SK-N-SH (cell line): ENCODE data around the gene ERI3. TPM values are rescaled to one million over a fixed set of nuclear protein-coding genes. Genes with fewer than 3 reads are reported as not detected.

Source experiments
- CTCF ChIA-PET: fragments of 300-600, 350-600 bp; formaldehyde crosslinking; extraction: SDS; loops from one replicate; lab custom pipeline; 2021; lab: Yijun Ruan, JAX
- POLR2A ChIA-PET: fragments of 350-600 bp; sonication (Branson Sonifier 250); formaldehyde crosslinking; extraction: SDS; loops from one replicate; lab custom pipeline; 2020; ENCODE audit warnings: antibody characterized with exemption, inconsistent platforms; lab: Yijun Ruan, JAX
- DNase-seq: peaks from one replicate; pipeline ENCODE4 v3.0.0; 2012
- H2AFZ ChIP-seq: fragments of 200-600 bp; sonication (generic); 2 replicates; pipeline ENCODE4 v1.8.1; 2016; ENCODE audit warnings: antibody characterized with exemption, mild to moderate bottlenecking, low read depth
- H3F3A ChIP-seq: fragments of 200-600 bp; sonication (generic); replicated peaks from 2 replicates; pipeline ENCODE3; 2016; ENCODE audit warnings: antibody characterized with exemption, mild to moderate bottlenecking; ENCODE audit not compliant: insufficient read depth
- H3K27ac ChIP-seq, 2 experiments: fragments of 200-500 bp in 1 of 2; fragments of 200-600 bp in 1 of 2; sonication (Bioruptor generic) in 1 of 2; sonication (generic), shearing (Covaris generic) in 1 of 2; 2 replicates each; pipeline versions ENCODE4 v1.5.1 to v1.6.1; 2014 to 2016; ENCODE audit warnings: low read depth in 2 of 2, inconsistent platforms in 1 of 2, low read length in 1 of 2, mild to moderate bottlenecking in 1 of 2, mixed read lengths in 1 of 2
- H3K27me3 ChIP-seq: fragments of 200-600 bp; sonication (generic), shearing (Covaris generic); 2 replicates; pipeline ENCODE4 v1.6.1; 2016; ENCODE audit warnings: mixed run types; ENCODE audit not compliant: insufficient read depth
- H3K36me3 ChIP-seq, 2 experiments: fragments of 200-500 bp in 1 of 2; fragments of 200-600 bp in 1 of 2; sonication (Bioruptor generic) in 1 of 2; sonication (generic) in 1 of 2; replicated peaks in 1 of 2; 2 replicates each; pipeline versions ENCODE3 to v1.5.1; 2014 to 2016; ENCODE audit warnings: low read length in 1 of 2, mild to moderate bottlenecking in 1 of 2; ENCODE audit not compliant: insufficient read depth in 2 of 2, control insufficient read depth in 1 of 2
- H3K4me1 ChIP-seq, 2 experiments: fragments of 200-500 bp in 1 of 2; fragments of 200-600 bp in 1 of 2; sonication (Bioruptor generic) in 1 of 2; sonication (generic), shearing (Covaris generic) in 1 of 2; 2 replicates each; pipeline versions ENCODE4 v1.5.1 to v1.6.1; 2014 to 2016; ENCODE audit warnings: low read depth in 1 of 2, low read length in 1 of 2, mixed run types in 1 of 2; ENCODE audit not compliant: insufficient read depth in 2 of 2, control insufficient read depth in 1 of 2
- H3K4me2 ChIP-seq: fragments of 200-600 bp; sonication (generic), shearing (Covaris generic); 2 replicates; pipeline ENCODE4 v1.6.1; 2017; ENCODE audit warnings: mixed run types
- H3K4me3 ChIP-seq, 2 experiments: fragments of 200-500 bp in 1 of 2; fragments of 200-600 bp in 1 of 2; sonication (Bioruptor generic) in 1 of 2; sonication (generic), shearing (Covaris generic) in 1 of 2; 2 replicates each; pipeline versions ENCODE4 v1.5.1 to v1.8.1; 2014 to 2016; ENCODE audit warnings: low read depth in 2 of 2, inconsistent platforms in 1 of 2, low read length in 1 of 2, mild to moderate bottlenecking in 1 of 2, mixed read lengths in 1 of 2, moderate library complexity in 1 of 2
- H3K79me2 ChIP-seq: fragments of 200-600 bp; sonication (generic); 2 replicates; pipeline ENCODE4 v1.8.1; 2017; ENCODE audit warnings: mild to moderate bottlenecking; ENCODE audit not compliant: insufficient read depth
- H3K9ac ChIP-seq: fragments of 200-600 bp; sonication (generic); 2 replicates; pipeline ENCODE4 v1.6.1; 2017; ENCODE audit warnings: mixed run types
- H3K9me2 ChIP-seq: fragments of 200-600 bp; sonication (generic); 2 replicates; pipeline ENCODE4 v1.6.1; 2017; ENCODE audit warnings: mixed run types
- H3K9me3 ChIP-seq: fragments of 200-600 bp; sonication (generic); 2 replicates; pipeline ENCODE4 v1.6.1; 2017; ENCODE audit warnings: mixed run types, mild to moderate bottlenecking, moderate library complexity
- H4K20me1 ChIP-seq: fragments of 200-600 bp; sonication (generic); 2 replicates; pipeline ENCODE4 v1.6.1; 2017; ENCODE audit warnings: mild to moderate bottlenecking, mixed run types; ENCODE audit not compliant: insufficient read depth
- CHD2 ChIP-seq: fragments of 150-350 bp; IDR thresholded peaks from 2 replicates; pipeline ENCODE4 v1.6.1; 2018; ENCODE audit warnings: low read length; ENCODE audit not compliant: partially characterized antibody
- CTCF ChIP-seq: fragments of 200-600 bp; sonication (generic); IDR thresholded peaks from 2 replicates; pipeline ENCODE4 v1.6.1; 2017; ENCODE audit warnings: antibody characterized with exemption, mild to moderate bottlenecking, moderate library complexity
- ELF1 ChIP-seq: IDR thresholded peaks from 2 replicates; pipeline ENCODE4 v1.4.0; 2012
- EZH2phosphoT487 ChIP-seq: fragments of 200-600 bp; sonication (generic); IDR thresholded peaks from 2 replicates; pipeline ENCODE4 v1.6.1; 2017; ENCODE audit warnings: low read depth, mixed run types, mild to moderate bottlenecking, antibody characterized with exemption, moderate library complexity, borderline replicate concordance
- FOXJ3 ChIP-seq: sonication (generic); formaldehyde crosslinking; IDR thresholded peaks from 2 replicates; pipeline ENCODE4 v1.5.1; 2020; ENCODE audit warnings: mild to moderate bottlenecking, missing genetic modification reagents
- FOXM1 ChIP-seq: IDR thresholded peaks from 2 replicates; pipeline ENCODE4 v1.4.0; 2012; ENCODE audit warnings: low read depth, mild to moderate bottlenecking
- JUND ChIP-seq: IDR thresholded peaks from 2 replicates; pipeline ENCODE4 v1.4.0; 2012
- MAX ChIP-seq: IDR thresholded peaks from 2 replicates; pipeline ENCODE4 v1.4.0; 2012; ENCODE audit warnings: low read depth
- MXI1 ChIP-seq: IDR thresholded peaks from 2 replicates; pipeline ENCODE4 v1.6.1; 2012; ENCODE audit warnings: mild to moderate bottlenecking, low read depth, low read length, improper control_type of control experiment
- NFIC ChIP-seq: IDR thresholded peaks from 2 replicates; pipeline ENCODE4 v1.4.0; 2012; ENCODE audit warnings: borderline replicate concordance
- NRF1 ChIP-seq: IDR thresholded peaks from 2 replicates; pipeline ENCODE4 v1.6.1; 2012; ENCODE audit warnings: low read depth, mild to moderate bottlenecking, low read length
- PBX3 ChIP-seq: IDR thresholded peaks from 2 replicates; pipeline ENCODE4; 2012
- POLR2AphosphoS5 ChIP-seq: IDR thresholded peaks from 2 replicates; pipeline ENCODE4 v1.6.1; 2012; ENCODE audit warnings: low read depth, low read length
- REST ChIP-seq: IDR thresholded peaks from 2 replicates; pipeline ENCODE4 v1.6.1; 2012; ENCODE audit warnings: mild to moderate bottlenecking, low read depth, low read length, moderate library complexity
- RXRA ChIP-seq: IDR thresholded peaks from 2 replicates; pipeline ENCODE4 v1.4.0; 2012; ENCODE audit warnings: low read depth, mild to moderate bottlenecking, borderline replicate concordance
- SIN3A ChIP-seq: IDR thresholded peaks from 2 replicates; pipeline ENCODE4 v1.6.1; 2012; ENCODE audit warnings: low read depth, mild to moderate bottlenecking, low read length, moderate library complexity, borderline replicate concordance
- TCF12 ChIP-seq: IDR thresholded peaks from 2 replicates; pipeline ENCODE4 v1.4.0; 2012
- TEAD4 ChIP-seq: IDR thresholded peaks from 2 replicates; pipeline ENCODE4 v1.4.0; 2012; ENCODE audit warnings: mild to moderate bottlenecking, borderline replicate concordance; ENCODE audit not compliant: insufficient read depth
- ZBTB33 ChIP-seq: IDR thresholded peaks from 2 replicates; pipeline ENCODE4 v1.4.0; 2012; ENCODE audit warnings: low read depth, borderline replicate concordance
- polyA plus RNA-seq, 3 experiments: library from polyadenylated mRNA; depleted of rRNA; stranded (reverse); fragments of >200 nt; gene quantifications; 2 replicates each; pipeline ENCODE4 v1.2.3, GENCODE V29; 2012

The ERI3 gene
- polyA plus RNA-seq, 1 of the 3 experiments (the other 2 are of a cell fraction), result 60.7 TPM

GRCh38 chr1:44315521-44315920 lies 39.5 kb downstream of the ERI3 start:
- H3F3A ChIP-seq, result no peaks in the 10 kb centered on the region
- no peaks in the 10 kb centered on the region; a peak in 1 of 4 replicates for H3K4me1 ChIP-seq
- H3K9me2 ChIP-seq, result no peaks in the 10 kb centered on the region
- ChIA-PET POLR2A (no interaction called here), CTCF (interaction anchor here (1.1 to 3.2 kb wide), 8 partner anchors 16 to 338 kb away, joined by 3 to 36 read pairs (median 5); no protein-coding TSS in a partner anchor)
- H3K9ac ChIP-seq, result no peak overlapping the region
- H3K4me2 ChIP-seq, result no peak overlapping the region
- H3K9me3 ChIP-seq, result no peaks in the 10 kb centered on the region
- no peak for DNase-seq
- H3K79me2 ChIP-seq, result no peaks in the 10 kb centered on the region
- no peak overlapping the region for H2AFZ ChIP-seq
- TF ChIP-seq RXRA (no peak), EZH2phosphoT487 (no peak), SIN3A (no peak), CTCF (no peak), POLR2AphosphoS5 (no peak), NRF1 (no peak), NFIC (no peak), REST (no peak), MAX (no peak), MXI1 (no peak), JUND (no peak), PBX3 (no peak), FOXM1 (no peak), FOXJ3 (CRISPR knock-in tag) (no peak), CHD2 (no peak), TCF12 (no peak), ZBTB33 (no peak), TEAD4 (no peak), ELF1 (no peak)
- peaks cover 15 to 71% of the 10 kb centered on the region in 2 experiments for H3K36me3 ChIP-seq
- no peak overlapping the region for H3K4me3 ChIP-seq
- no peak overlapping the region for H3K27ac ChIP-seq
- H3K27me3 ChIP-seq, result no peaks in the 10 kb centered on the region
- no peaks in the 10 kb centered on the region for H4K20me1 ChIP-seq
